Right lobe of liver (tissue), 6 donors: ENCODE data around the gene TMEM120B. TPM values are rescaled to one million over a fixed set of nuclear protein-coding genes. Genes with fewer than 3 reads are reported as not detected.
A peak's percentile ranks its signal among the peaks of the same experiment; 100 is the strongest.

Experiments used
- ATAC-seq, 4 donors: fragments of 200-7000 bp; cut with Tn5 transposase; one replicate each; pipeline ENCODE4 v1.9.1; 2020; ENCODE audit warnings: mild to moderate bottlenecking in 4 of 4, moderate library complexity in 4 of 4
- DNase-seq, 3 donors: peaks; one replicate each; pipeline ENCODE4 v3.0.0-alpha.2; 2020
- H3K27ac ChIP-seq, 3 donors: fragments of 200-600 bp; one replicate each; pipeline ENCODE4 v1.8.0; 2022
- H3K27me3 ChIP-seq, 2 donors: fragments of 200-600 bp; one replicate each; pipeline ENCODE4 v1.8.0; 2022
- H3K36me3 ChIP-seq, 4 donors: fragments of 200-600 bp; sonication (generic) in 1 of 4; one replicate each; pipeline versions ENCODE4 v1.5.1 to v1.8.0; 2017 to 2022; ENCODE audit warnings: control low read depth in 1 of 4
- H3K4me1 ChIP-seq, 4 donors: fragments of 200-600 bp; sonication (generic) in 1 of 4; one replicate each; pipeline versions ENCODE4 v1.5.1 to v1.8.0; 2017 to 2022; ENCODE audit warnings: control low read depth in 1 of 4
- H3K4me3 ChIP-seq, 3 donors: fragments of 200-600 bp; one replicate each; pipeline ENCODE4 v1.8.0; 2022
- H3K9me3 ChIP-seq, 4 donors: fragments of 200-600 bp; sonication (generic) in 1 of 4; one replicate each; pipeline versions ENCODE4 v1.5.1 to v1.8.0; 2017 to 2022; ENCODE audit warnings: control low read depth in 1 of 4
- POLR2A ChIP-seq: fragments of 450-650 bp; IDR thresholded peaks from one replicate; pipeline ENCODE4 v1.6.1; 2017; ENCODE audit warnings: antibody characterized with exemption, mild to moderate bottlenecking
- WGBS: methylation state at CpG from one replicate; pipeline ENCODE4 v1.1.6; 2018; ENCODE audit warnings: low coverage, low lambda C conversion rate; ENCODE audit not compliant: insufficient coverage; ENCODE audit errors: missing lambda C conversion rate; 5-methylcytosine and 5-hydroxymethylcytosine counted together
- intact Hi-C, 2 donors: fragments of 100-400 bp; cut with DNase I; formaldehyde crosslinking; loops; one replicate each; pipeline versions ENCODE4 v1.11.2 to v1.14.1; 2022
- total RNA-seq, 6 experiments: library from RNA; depleted of rRNA in 2 of 6; stranded (reverse); fragments of >200 nt in 2 of 6; fragmentation: NEBNext Ultra II Directional in 3 of 6; extraction: Animal tissue kit (Norgen Biotek cat#: 25700) in 3 of 6; gene quantifications; one replicate each; pipeline versions ENCODE4 v1.1.0 to v1.2.4, GENCODE V29; 2016 to 2023
- TF ChIP-seq, protein P1 (sequence below), 4 donors: fragments of 200-600 bp in 3 of 4; fragments of 450-650 bp in 1 of 4; IDR thresholded peaks; one replicate each; pipeline versions ENCODE4 v1.5.1 to v1.8.0; 2016 to 2022; ENCODE audit warnings: antibody characterized with exemption in 4 of 4, mild to moderate bottlenecking in 2 of 4
- donor health status: DM: no; HTN: yes; CAD: no.
- donor health status: DM: no; HTN: no; CAD: no.
- donor health status: DM: no; HTN: no; CAD: no.
- donor health status: DM: no; HTN: yes; CAD: no.
- donor health status: DM: no; HTN: yes; CAD: no.

The TMEM120B gene
- total RNA-seq, 6 experiments from 2014 or later = 3.3 to 6.4 (median 4.7) TPM

DNA sequence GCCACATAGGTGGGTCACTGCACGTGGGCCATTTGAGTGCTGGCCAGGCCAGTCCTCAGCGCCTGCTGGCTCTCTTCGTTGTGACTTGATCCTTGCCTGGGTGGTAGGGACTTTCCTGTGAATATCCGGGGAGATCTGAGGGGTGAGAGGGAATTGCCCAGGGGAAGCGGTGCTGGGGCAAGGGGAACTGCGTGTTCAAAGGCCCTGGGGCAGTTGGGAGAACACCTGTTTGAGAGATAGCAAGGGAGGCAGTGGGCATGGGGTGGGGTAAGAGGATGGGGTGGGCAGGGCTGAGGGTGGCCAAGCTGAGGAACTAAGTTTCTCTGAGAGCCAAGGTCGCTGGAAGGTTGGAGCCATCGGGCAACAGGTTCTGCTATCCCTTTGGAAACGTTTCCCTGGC, 116.3 kb downstream of the TMEM120B start:
- Histone ChIP-seq H3K27me3 (no peaks in the 10 kb centered on the region), H3K4me3 (no peak overlapping the region), H3K27ac (no peak overlapping the region), H3K4me1 (no peaks in the 10 kb centered on the region), H3K36me3 (peaks cover 0 to 61% (median 27%) of the 10 kb centered on the region in 4 donors), H3K9me3 (no peaks in the 10 kb centered on the region)
- intact Hi-C loops = no loop called here
- WGBS = 91% methylated on average over 8 of the region's 9 CpGs
- TF ChIP-seq, protein P1, sequence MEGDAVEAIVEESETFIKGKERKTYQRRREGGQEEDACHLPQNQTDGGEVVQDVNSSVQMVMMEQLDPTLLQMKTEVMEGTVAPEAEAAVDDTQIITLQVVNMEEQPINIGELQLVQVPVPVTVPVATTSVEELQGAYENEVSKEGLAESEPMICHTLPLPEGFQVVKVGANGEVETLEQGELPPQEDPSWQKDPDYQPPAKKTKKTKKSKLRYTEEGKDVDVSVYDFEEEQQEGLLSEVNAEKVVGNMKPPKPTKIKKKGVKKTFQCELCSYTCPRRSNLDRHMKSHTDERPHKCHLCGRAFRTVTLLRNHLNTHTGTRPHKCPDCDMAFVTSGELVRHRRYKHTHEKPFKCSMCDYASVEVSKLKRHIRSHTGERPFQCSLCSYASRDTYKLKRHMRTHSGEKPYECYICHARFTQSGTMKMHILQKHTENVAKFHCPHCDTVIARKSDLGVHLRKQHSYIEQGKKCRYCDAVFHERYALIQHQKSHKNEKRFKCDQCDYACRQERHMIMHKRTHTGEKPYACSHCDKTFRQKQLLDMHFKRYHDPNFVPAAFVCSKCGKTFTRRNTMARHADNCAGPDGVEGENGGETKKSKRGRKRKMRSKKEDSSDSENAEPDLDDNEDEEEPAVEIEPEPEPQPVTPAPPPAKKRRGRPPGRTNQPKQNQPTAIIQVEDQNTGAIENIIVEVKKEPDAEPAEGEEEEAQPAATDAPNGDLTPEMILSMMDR (IDR thresholded peaks at IDR 0.05) = no peak
- DNase-seq (no peak), ATAC-seq (no peak)

DNA sequence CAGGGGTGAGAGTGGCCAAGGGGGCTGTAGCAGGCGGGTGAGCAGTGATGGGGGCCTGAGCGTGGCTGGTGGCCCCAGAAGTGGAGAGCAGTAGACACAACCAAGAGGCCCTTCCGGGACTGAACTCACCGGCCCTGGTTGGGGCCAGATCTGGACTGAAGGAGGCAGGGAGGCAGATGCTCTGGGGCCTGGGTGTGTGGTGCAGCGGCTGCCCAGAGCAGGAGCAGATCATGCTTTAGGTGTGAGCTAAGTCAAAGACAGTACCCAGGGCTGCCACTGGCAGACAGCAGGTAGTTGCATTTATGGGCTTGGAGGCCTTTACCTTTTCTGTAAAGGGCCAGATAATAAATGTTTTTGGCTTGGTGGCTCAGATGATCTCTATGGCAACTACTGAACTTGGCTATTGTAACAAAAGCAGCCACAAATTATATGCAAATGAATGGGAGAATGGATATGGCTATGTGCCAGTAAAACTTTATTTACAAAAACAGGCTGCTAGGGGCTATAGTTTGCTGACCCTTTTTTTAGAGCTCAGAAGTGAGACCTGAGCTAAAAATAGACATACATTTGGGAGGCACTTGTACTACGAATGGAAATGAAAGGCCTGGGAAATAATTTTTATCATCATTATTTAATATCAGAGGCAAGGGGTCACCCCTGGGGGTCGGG, 116.8 kb downstream of the TMEM120B start:
- intact Hi-C loops = no loop called here

DNA sequence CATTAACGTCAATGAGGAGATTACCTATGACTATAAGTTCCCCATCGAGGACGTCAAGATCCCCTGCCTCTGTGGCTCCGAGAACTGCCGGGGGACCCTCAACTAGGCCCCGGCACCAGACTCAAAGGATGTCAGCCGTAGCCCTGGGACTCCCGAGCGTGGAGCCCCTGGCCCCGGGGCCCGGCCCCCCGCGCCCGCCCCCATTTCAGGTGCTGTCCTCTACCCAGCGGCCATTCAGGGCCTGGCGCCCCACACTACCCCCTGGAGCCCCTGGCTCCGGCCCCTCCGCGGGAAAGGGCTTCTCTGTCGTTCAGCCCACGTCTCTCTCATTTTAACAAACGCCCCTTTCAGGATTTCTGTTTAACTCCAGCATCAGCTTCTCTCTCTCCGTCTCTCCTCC, 117.6 kb downstream of the TMEM120B start:
- no peak for DNase-seq
- TF ChIP-seq POLR2A = no peak
- TF ChIP-seq, protein P1 (IDR thresholded peaks at IDR 0.05) = no peak
- intact Hi-C loops = no loop called here
- peaks cover 0 to 54% (median 21%) of the 10 kb centered on the region in 4 donors for H3K36me3 ChIP-seq
- no peaks in the 10 kb centered on the region for H3K27me3 ChIP-seq
- WGBS = 94% methylated on average over 4 of the region's 23 CpGs
- no peak overlapping the region for H3K4me3 ChIP-seq
- no peak overlapping the region for H3K27ac ChIP-seq
- H3K9me3 ChIP-seq = no peaks in the 10 kb centered on the region
- ATAC-seq = no peak
- no peaks in the 10 kb centered on the region for H3K4me1 ChIP-seq

More for the DNA sequence above, 116.8 kb downstream of the TMEM120B start:
- Histone ChIP-seq H3K4me3 (no peak overlapping the region), H3K4me1 (no peaks in the 10 kb centered on the region), H3K9me3 (no peaks in the 10 kb centered on the region), H3K27ac (no peak overlapping the region), H3K36me3 (peaks cover 0 to 56% (median 24%) of the 10 kb centered on the region in 4 donors), H3K27me3 (no peaks in the 10 kb centered on the region)
- TF ChIP-seq POLR2A = no peak
- TF ChIP-seq, protein P1 (IDR thresholded peaks at IDR 0.05) = no peak
- DNase-seq (no peak), ATAC-seq (no peak)
- 65% methylated on average over 3 of the region's 7 CpGs for WGBS

DNA sequence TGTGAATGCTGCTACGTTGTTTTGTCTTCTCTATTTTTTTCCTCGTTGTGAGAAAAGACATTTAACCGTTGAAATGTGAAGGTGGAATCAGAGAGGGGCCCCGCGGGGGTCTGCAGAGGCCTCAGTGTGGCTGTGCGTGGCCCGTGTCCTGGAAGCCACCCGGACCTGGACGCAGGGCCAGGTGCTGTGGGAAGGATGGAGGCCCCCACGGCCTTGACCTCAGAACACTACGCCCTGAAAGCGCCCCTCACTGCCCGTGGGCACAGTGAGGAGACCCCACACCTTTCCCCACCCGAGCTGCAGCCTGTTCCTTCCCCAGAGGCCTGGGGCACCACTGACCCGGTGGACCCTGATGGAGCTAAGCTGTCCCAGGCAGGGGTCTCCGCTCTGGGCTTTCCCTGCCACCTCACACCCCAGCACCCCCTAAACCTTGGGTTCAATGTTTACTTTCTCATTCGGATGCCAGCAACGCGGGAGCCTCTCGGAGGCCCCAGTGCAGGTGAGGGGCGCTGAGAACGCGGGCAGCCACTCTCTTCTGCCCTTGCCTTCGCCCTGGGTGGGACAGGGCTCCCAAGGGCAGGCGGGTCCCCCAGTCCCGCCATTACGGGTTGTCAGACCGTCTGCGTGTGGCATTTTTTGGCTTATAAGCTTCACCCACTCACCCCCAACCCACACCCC, 118.2 kb downstream of the TMEM120B start:
- TF ChIP-seq POLR2A = no peak
- TF ChIP-seq, protein P1 (IDR thresholded peaks at IDR 0.05) = no peak
- WGBS = 86% methylated on average over 14 of the region's 29 CpGs
- H3K27me3 ChIP-seq = no peaks in the 10 kb centered on the region
- ATAC-seq = peak in 1 of 4 donors; percentile 5
- no peak overlapping the region for H3K27ac ChIP-seq
- H3K36me3 ChIP-seq = peaks cover 0 to 54% (median 21%) of the 10 kb centered on the region in 4 donors
- DNase-seq = no peak
- intact Hi-C loops = no loop called here
- H3K4me3 ChIP-seq = no peak overlapping the region
- H3K9me3 ChIP-seq = no peaks in the 10 kb centered on the region
- H3K4me1 ChIP-seq = no peaks in the 10 kb centered on the region

Other genes with a start within 250 kb of the TMEM120B start
- gene KDM2B, start 131.7 kb upstream of the TMEM120B start, total RNA-seq = 10 to 100 TPM in 2 of 6 experiments, 1 to 10 TPM in 4; 4.8 to 22.8 (median 9.8) TPM
- gene ORAI1, start 86.2 kb upstream of the TMEM120B start, total RNA-seq = 10 to 100 TPM in 2 of 6 experiments, 1 to 10 TPM in 4; 6.9 to 14.4 (median 9.0) TPM
- under 1 TPM in 1 of 6 experiments, not detected in 5; 0.09 TPM for gene MORN3, start 43.1 kb upstream of the TMEM120B start, total RNA-seq
- 10 to 100 TPM in 2 of 6 experiments, 1 to 10 TPM in 4; 3.7 to 16.2 (median 5.0) TPM for gene RHOF, start 80.9 kb downstream of the TMEM120B start, total RNA-seq
- gene SETD1B, start 91.3 kb downstream of the TMEM120B start, total RNA-seq = 10 to 100 TPM in 3 of 6 experiments, 1 to 10 TPM in 3; 3.7 to 20.0 (median 9.3) TPM
- gene HPD, start 146.1 kb downstream of the TMEM120B start, total RNA-seq = 1,000 to 10,000 TPM in 4 of 6 experiments, 100 to 1,000 TPM in 2; 649 to 1,803 (median 1,080) TPM
- 10 to 100 TPM; 20.0 to 56.4 (median 28.4) TPM for gene PSMD9, start 176.0 kb downstream of the TMEM120B start, total RNA-seq
- 1 to 10 TPM; 1.0 to 6.2 (median 2.4) TPM for gene CFAP251, start 205.8 kb downstream of the TMEM120B start, total RNA-seq